ENCODE results near the gene STK33.

DNA sequence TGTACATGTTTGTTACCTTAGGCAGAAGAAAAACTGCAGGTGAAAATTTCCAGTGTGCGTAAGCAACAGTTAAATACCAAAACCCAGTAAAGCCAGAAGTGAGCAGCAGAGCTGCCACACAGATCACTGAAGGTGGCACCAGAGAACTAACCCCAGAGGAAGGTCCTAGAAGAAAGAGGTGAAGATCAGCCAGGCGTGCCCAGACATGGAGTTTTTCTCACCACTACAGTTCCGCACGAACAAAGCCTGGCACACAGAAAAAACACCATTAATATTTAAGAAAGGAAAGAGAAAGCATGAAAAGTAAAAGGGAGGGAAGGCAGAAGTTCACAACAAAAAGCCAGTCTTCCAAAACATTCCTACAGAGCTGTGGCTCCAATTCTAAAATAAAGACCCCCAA, 60.7 kb downstream of the STK33 start:
- TF ChIP-seq, protein P1, sequence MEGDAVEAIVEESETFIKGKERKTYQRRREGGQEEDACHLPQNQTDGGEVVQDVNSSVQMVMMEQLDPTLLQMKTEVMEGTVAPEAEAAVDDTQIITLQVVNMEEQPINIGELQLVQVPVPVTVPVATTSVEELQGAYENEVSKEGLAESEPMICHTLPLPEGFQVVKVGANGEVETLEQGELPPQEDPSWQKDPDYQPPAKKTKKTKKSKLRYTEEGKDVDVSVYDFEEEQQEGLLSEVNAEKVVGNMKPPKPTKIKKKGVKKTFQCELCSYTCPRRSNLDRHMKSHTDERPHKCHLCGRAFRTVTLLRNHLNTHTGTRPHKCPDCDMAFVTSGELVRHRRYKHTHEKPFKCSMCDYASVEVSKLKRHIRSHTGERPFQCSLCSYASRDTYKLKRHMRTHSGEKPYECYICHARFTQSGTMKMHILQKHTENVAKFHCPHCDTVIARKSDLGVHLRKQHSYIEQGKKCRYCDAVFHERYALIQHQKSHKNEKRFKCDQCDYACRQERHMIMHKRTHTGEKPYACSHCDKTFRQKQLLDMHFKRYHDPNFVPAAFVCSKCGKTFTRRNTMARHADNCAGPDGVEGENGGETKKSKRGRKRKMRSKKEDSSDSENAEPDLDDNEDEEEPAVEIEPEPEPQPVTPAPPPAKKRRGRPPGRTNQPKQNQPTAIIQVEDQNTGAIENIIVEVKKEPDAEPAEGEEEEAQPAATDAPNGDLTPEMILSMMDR (conservative IDR thresholded peaks at IDR 0.05): no peak
- TF ChIP-seq ZFX (IDR thresholded peaks at IDR 0.05): no peak

All from C4-2B (cell line).